HG02884 (cell line): ENCODE results near the gene KRTAP21-3.

Experiments used
- ATAC-seq: cut with Tn5 transposase; IDR thresholded peaks from one replicate; pipeline ENCODE4 v1.9.1; 2021; ENCODE audit warnings: mild to moderate bottlenecking, moderate library complexity; ENCODE audit not compliant: unreplicated experiment

KRTAP21-3 gene

GRCh38 chr21:30668776-30669175, 49.8 kb downstream of the KRTAP21-3 start:
- no peak for ATAC-seq
